ENCODE data around the gene IGSF21. TPM values are rescaled to one million over a fixed set of nuclear protein-coding genes. Genes with fewer than 3 reads are reported as not detected.

IGSF21 gene
- total and polyA plus RNA-seq, 2 donors (not counting 1 experiment from before 2014, with no cell fraction given), result not detected

DNA sequence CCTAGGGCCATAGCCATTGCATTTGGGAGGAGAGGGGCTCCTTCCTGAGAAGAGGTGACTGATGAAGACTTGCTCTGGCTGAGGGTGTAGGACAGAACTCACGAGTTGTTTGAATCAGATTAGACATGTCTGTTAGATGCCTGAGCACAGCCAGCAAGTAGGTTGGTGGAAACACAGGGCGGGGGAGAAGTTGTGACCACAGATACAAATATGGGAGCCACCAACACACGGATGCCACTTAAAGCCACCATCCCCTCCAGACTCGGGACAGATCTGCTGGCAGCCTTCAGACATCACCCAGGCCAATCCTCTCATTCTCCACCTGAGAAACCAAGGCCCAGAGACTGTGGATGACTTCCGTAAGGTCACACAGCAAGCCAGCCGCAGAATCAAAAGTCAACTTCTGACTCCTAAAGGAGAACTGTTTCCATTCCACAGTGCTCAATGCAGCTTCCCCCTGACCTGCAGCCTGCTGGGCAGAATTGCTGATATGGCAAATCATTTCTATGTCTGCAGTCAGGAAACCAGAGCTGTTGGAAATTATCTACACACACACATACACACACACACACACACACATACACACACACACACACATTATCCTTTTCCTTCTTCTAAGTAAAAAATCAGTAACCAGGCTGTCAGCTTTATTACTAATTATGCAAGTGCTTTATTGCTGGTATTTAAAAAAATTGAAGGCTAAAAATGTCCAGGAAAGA is 196.7 kb downstream of the IGSF21 start:
- POLR2A ChIA-PET, result no interaction called here
- ATAC-seq (ENCODE audit: low read depth), result no peak
- Mint-ChIP-seq H3K4me1 (no peaks in the 10 kb centered on the region), H3K27ac (no peak overlapping the region), H3K9me3 (ENCODE audit: insufficient read depth) (no peaks in the 10 kb centered on the region), H3K4me3 (no peak overlapping the region), H3K27me3 (peaks cover 14% of the 10 kb centered on the region)
- Histone ChIP-seq H3K9ac (ENCODE audit: low read length) (no peak overlapping the region), H3K27me3 (replicated peaks in 1 of 4; ENCODE audit: control extremely low read depth in 1 of 4, control insufficient read depth in 3 of 4, insufficient read depth in 4 of 4, low read length in 3 of 4) (peaks cover 0 to 4% (median 0%) of the 10 kb centered on the region in 4 experiments), H3K9me3 (ENCODE audit: control extremely low read depth in 1 of 3, control insufficient read depth in 2 of 3, insufficient read depth in 1 of 3, low read length in 2 of 3) (no peaks in the 10 kb centered on the region), H3K4me2 (replicated peaks; ENCODE audit: low read depth, low read length, poor library complexity, severe bottlenecking) (no peak overlapping the region), H3K4me1 (ENCODE audit: control insufficient read depth in 2 of 2, insufficient read depth in 2 of 2, low read length in 2 of 2) (no peaks in the 10 kb centered on the region), H4K20me1 (ENCODE audit: control insufficient read depth, insufficient read depth, low read length, poor library complexity, severe bottlenecking) (no peaks in the 10 kb centered on the region), H3K4me3 (ENCODE audit: control extremely low read depth in 1 of 5, extremely low read depth in 1 of 5, insufficient read depth in 1 of 5, low read depth in 2 of 5, low read length in 4 of 5) (no peak overlapping the region), H2AFZ (ENCODE audit: insufficient read depth, low read depth, low read length, poor library complexity, severe bottlenecking) (no peak overlapping the region), H3K36me3 (replicated peaks in 1 of 2; ENCODE audit: control extremely low read depth in 1 of 2, control insufficient read depth in 1 of 2, extremely low read depth in 1 of 2, insufficient read depth in 2 of 2, low read length in 1 of 2) (no peaks in the 10 kb centered on the region), H3K27ac (ENCODE audit: low read length in 2 of 2) (no peak overlapping the region), H3K79me2 (ENCODE audit: control insufficient read depth, insufficient read depth, low read length) (no peaks in the 10 kb centered on the region)
- intact Hi-C loops (cut with micrococcal nuclease), result no loop called here
- no peak for DNase-seq
- CTCF ChIA-PET, result no interaction called here
- TF ChIP-seq CTCF (IDR thresholded peaks at IDR 0.05), result no peak
- no peak for TF ChIP-seq EZH2 (IDR thresholded peaks at IDR 0.05; ENCODE audit: borderline replicate concordance, insufficient read depth, low read depth, low read length, poor library complexity, severe bottlenecking)
- WGBS (ENCODE audit: insufficient coverage), result 82% methylated on average over 4 of the region's 6 CpGs

GRCh38 chr1:18305182-18305795 is 197.7 kb downstream of the IGSF21 start:
- no peak overlapping the region for H2AFZ ChIP-seq (ENCODE audit: insufficient read depth, low read depth, low read length, poor library complexity, severe bottlenecking)
- no peak overlapping the region for H3K9ac ChIP-seq (ENCODE audit: low read length)
- Mint-ChIP-seq H3K27ac (no peak overlapping the region), H3K9me3 (ENCODE audit: insufficient read depth) (no peaks in the 10 kb centered on the region), H3K4me3 (no peak overlapping the region), H3K4me1 (no peaks in the 10 kb centered on the region), H3K27me3 (peaks cover 11% of the 10 kb centered on the region)
- DNase-seq (no peak), ATAC-seq (ENCODE audit: low read depth) (no peak)
- H3K79me2 ChIP-seq (ENCODE audit: control insufficient read depth, insufficient read depth, low read length), result no peaks in the 10 kb centered on the region
- no peak overlapping the region for H3K4me2 ChIP-seq (replicated peaks; ENCODE audit: low read depth, low read length, poor library complexity, severe bottlenecking)
- no peaks in the 10 kb centered on the region for H3K4me1 ChIP-seq (ENCODE audit: control insufficient read depth in 2 of 2, insufficient read depth in 2 of 2, low read length in 2 of 2)
- no peaks in the 10 kb centered on the region for H4K20me1 ChIP-seq (ENCODE audit: control insufficient read depth, insufficient read depth, low read length, poor library complexity, severe bottlenecking)
- peaks cover 0 to 6% (median 0%) of the 10 kb centered on the region in 3 donors for H3K9me3 ChIP-seq (ENCODE audit: control extremely low read depth in 1 of 3, control insufficient read depth in 2 of 3, insufficient read depth in 1 of 3, low read length in 2 of 3)
- H3K36me3 ChIP-seq (replicated peaks in 1 of 2; ENCODE audit: control extremely low read depth in 1 of 2, control insufficient read depth in 1 of 2, extremely low read depth in 1 of 2, insufficient read depth in 2 of 2, low read length in 1 of 2), result no peaks in the 10 kb centered on the region
- TF ChIP-seq EZH2 (IDR thresholded peaks at IDR 0.05; ENCODE audit: borderline replicate concordance, insufficient read depth, low read depth, low read length, poor library complexity, severe bottlenecking), result no peak
- no peak for TF ChIP-seq CTCF (IDR thresholded peaks at IDR 0.05)
- no peak overlapping the region for H3K4me3 ChIP-seq (ENCODE audit: control extremely low read depth in 1 of 5, extremely low read depth in 1 of 5, insufficient read depth in 1 of 5, low read depth in 2 of 5, low read length in 4 of 5)
- WGBS (ENCODE audit: insufficient coverage), result 82% methylated on average over 3 of the region's 3 CpGs
- no peak overlapping the region for H3K27ac ChIP-seq (ENCODE audit: low read length in 2 of 2)
- H3K27me3 ChIP-seq (replicated peaks in 1 of 4; ENCODE audit: control extremely low read depth in 1 of 4, control insufficient read depth in 3 of 4, insufficient read depth in 4 of 4, low read length in 3 of 4), result peaks cover 0 to 4% (median 0%) of the 10 kb centered on the region in 4 experiments
- intact Hi-C loops (cut with micrococcal nuclease), result no loop called here
- CTCF ChIA-PET, result no interaction called here
- POLR2A ChIA-PET, result no interaction called here
